ENCODE data around the gene PXN.
A peak's percentile ranks its signal among the peaks of the same experiment; 100 is the strongest.

Gene PXN

DNA sequence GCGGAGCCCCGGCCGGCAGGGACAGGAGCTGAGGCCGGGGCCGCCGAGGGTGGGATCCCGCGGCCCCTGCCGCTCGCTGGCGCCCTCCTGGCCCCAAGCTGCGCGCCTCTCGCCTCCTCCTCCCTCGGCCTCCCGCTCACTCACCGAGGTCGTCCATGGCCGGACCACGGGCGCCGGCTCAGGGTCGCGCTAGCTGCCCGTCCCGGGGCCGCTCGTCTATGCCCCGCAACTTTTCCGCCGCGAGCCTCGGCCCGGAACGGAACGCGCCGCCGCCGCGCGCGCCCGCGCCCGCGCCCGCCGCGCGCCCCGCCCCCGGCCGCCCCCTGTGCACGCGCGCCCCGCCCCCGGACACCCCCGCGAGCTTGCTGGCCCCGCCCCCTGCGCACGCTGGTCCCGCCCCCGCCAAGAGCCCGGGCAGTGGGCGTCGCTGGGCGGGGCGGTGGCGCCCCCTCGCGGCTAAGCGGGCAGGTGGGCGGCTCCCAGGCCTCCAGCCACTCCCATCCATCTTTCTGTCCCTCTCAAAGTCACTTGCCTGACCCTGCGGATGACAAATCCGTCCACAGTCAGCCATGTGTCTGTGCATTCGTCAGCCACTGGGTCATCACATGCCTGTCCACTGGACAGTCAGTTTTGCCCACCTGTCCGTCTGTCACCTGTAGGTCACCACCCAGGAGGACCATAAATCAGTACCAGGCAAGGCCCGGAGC is at the start of gene PXN:
PXN (minus strand) TSS at position 258 of the 707 bp plus-strand sequence; CDS start at position 157, 101 bp downstream.
- peak; percentile 91 for DNase-seq

DNA sequence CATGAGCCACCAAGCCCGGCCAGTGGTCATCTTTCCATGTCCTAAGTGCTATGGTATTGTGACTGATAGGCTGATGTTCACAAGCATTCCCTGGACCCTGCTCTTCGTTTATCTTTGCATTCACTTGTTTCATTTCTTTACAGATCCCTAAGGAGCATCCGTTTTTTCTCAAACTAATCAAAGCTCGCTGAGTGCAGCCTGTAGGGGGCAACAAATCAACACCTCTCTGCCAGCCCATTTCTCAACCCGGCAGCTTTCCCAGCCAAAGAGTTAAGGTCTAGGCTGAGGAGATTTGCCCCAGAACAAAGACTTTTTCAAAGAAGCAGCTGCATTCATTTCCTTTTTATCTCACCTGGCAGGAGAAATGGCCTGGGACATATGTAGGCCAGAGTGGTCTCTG is 48.7 kb upstream of the PXN start:
- no peak for DNase-seq

DNA sequence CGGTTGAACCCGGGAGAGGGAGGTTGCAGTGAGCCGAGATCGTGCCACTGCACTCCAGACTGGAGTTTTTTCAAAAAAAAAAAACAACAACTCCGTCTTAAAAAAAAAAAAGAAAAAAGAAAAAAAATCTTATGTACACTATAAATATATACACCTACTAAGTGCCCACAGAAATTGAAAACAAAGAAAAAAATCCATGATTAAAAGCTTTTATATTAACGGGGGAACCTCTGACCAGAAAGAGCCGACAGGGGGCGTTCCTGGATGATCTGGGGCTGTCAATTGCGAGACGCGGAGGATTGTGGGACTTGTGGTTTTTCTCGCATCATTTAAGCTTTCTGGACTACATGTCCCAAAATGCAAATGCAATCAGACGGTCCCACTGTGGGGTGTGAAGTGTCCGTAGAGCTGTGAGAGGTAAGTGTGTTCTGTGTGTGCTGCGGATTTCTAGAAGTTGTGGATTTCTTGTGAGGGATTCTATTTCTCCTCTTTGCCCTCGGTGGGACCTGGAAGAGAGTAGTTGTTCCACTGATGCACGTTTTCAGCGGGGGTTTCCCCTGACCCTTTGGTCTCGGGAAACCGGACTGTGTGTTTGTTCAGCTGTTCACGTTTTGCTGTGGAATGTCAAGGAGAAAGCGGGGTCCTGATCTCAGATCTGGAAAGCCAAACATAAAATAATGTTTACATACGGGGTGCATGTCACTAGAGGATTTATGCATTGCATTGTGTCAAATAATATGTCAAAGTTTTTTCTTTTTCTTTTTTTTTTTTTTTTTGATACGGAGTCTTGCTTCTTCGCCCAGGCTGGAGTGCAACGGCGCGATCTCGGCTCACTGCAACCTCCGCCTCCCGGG is 36.7 kb upstream of the PXN start, which contains the start of gene SIRT4:
SIRT4 (plus strand) TSS at position 360 of the 854 bp plus-strand sequence. CDS start 1,241 bp downstream, outside the sequence.
- peak; percentile 95 for DNase-seq

DNA sequence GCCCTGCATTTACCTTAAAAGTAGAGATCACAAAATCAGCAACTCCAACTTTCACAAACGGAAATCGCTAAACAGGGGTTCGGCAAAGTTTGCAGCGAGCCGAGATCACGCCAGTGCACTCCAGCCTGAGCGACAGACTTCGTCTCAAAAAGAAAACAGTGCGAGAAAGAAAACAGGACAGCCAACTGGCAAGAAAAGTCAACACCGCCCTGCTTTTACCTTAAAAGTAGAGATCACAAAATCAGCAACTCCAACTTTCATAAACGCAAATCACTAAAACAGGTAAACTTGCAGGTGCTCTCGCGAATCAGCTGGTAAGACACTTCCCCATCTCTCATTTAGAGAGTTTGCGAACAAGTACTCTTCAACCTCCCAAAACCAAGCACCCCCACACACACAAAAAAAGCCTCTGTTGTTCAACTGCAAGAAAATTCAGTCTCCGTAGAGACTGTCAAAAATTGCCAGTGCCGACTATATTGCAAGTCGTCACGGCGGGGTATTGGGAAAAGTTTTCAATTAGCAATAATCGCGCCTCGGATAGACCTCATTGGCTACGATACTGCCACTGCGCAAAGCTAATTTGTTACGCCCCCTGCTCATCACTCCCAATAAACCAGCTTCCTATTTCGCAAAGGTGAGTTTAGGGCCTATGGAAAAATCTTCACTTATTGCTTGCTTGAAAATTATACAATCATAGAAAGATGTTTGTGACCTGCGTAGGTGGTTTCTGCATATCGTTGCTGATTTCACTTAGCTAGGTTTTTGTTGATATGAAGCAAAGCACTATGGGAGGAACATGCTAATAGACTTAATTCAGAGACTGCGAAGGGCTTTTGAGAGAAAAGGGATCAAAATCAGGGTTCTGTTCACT is 27.4 kb upstream of the PXN start, which contains the start of gene RNU4-1:
RNU4-1 (minus strand) TSS at position 577 of the 871 bp plus-strand sequence.
- peak; percentile 94 for DNase-seq

DNA sequence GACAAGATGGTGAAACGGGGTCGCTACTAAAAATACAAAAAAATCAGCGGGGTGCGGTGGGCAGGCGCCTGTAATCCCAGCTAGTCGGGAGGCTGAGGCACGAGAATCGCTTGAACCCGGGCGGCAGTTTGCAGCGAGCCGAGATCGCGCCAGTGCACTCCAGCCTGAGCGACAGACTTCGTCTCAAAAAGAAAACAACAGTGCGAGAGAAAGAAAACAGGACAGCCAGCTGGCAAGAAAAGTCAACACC is 26.8 kb upstream of the PXN start:
- no peak for DNase-seq

DNA sequence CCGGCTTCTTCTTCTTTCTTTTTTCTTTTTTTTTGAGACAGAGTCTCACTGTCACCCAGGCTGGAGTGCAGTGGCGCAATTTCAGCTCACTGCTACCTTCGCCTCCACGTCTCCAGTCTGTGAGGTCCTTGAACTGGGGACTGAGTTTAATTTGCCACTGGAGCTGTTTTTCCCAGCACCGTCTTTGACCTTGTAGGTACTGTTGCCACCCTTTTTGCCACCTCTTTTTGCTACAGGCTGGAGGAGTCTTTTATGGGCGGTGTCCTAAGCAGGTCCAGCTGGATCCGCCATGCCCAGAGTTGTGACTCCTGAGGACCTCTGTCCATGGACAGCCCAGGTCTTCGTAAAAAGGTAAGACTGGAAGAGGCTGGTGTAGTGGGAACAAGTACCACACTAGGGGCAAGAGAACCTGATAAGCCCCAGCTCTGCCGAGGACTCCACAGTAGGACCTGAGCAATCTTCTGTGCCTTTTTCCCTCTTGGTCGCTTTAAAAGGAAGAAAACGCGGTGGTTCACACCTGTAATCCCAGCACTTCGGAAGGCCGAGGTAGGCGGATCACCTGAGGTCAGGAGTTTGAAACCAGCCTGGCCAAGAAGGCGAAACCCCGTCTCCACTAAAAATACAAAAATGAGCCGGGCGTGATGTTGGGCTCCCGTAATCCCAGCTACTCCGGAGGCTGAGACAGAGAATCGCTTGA is 25.2 kb upstream of the PXN start:
- DNase-seq: peak; percentile 45

DNA sequence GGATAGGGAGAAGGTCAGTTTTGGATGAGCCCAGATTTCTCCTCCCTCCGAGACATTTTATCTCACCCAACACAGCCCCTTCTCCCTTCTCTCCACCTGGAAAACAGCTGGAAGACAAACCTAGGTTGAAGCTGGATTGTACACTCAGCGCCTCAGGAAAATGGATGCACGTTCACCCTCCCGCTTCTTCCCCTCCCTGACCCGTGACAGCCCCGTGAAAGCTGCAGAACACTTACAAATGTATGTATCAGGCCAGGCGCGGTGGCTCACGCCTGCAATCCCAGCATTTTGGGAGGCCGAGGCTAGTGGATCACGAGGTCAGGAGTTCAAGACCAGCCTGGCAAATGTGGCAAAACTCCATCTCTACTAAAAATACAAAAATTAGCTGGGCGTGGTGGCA is 22.0 kb upstream of the PXN start:
- no peak for DNase-seq

DNA sequence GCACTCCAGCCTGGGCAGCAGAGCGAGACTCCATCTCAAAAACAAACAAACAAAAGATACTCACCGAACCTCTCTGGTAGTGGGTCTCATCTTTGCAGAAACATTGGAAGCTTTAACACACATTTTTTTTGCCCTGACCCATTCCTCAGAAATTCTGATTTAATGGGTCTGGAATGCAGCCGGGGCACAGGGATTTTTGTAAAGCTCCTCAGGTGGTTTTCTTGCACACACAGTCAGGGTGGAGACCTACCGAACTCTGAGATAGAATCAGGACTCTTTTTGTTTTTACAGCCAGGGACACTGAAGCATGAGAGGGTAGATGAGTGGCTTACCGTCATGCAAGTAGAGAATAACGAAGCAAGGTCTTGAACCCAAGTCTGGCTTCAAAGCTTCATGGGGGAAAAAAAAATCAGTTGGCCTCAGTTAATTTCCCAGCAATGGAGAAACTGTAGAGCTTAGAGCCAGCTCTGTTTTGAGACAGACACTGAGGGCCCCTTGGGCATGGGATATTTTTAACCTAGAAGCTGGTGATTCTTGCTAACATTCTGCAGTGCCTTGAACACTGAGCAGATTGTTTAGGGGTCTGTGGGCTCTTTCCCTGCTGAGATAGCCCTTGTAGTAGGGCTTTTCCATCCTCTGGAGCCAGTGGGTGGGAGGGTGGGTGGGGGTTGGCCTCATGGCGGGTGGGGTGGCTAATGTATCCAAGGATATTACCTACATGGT is 21.4 kb upstream of the PXN start:
- no peak for DNase-seq

DNA sequence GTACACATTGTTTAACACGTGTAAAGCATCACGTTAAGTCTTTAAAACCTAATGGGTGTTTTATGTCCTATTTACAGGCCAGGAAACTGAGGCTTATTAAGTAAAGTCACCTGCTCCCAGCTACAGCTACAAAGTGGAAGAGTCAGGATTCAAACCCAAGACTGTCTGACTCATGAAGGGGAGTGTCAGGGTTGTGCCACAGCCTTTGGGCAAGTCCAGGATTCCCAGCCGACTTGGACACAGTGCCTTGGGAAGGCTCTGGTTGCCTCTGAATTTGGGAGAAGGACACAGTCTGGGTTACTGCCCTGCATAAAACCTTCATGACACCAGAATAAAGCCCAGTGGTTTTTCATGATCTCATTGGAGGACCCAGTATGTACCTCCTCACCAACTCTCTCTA is 18.9 kb upstream of the PXN start:
- DNase-seq: no peak

DNA sequence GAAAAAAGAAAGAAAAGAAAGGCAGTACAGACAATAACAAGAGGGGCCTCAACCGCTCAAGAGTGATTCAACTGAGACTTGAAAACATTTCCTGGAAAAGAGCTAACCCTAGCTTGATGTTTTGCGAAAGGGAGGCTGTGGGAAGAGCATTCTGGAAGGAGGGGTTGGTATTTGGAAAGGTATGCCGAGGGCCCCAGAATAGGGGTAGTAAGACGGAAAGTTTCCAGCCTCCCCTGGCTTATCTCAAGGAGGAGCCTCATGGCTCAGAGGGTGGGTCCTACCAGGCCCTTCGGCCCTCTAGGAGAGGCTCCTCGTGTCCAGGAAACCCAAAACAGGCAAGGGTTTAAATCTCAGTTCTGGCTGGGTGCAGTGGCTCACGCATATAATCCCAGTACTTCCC is 17.8 kb upstream of the PXN start:
- DNase-seq: no peak

DNA sequence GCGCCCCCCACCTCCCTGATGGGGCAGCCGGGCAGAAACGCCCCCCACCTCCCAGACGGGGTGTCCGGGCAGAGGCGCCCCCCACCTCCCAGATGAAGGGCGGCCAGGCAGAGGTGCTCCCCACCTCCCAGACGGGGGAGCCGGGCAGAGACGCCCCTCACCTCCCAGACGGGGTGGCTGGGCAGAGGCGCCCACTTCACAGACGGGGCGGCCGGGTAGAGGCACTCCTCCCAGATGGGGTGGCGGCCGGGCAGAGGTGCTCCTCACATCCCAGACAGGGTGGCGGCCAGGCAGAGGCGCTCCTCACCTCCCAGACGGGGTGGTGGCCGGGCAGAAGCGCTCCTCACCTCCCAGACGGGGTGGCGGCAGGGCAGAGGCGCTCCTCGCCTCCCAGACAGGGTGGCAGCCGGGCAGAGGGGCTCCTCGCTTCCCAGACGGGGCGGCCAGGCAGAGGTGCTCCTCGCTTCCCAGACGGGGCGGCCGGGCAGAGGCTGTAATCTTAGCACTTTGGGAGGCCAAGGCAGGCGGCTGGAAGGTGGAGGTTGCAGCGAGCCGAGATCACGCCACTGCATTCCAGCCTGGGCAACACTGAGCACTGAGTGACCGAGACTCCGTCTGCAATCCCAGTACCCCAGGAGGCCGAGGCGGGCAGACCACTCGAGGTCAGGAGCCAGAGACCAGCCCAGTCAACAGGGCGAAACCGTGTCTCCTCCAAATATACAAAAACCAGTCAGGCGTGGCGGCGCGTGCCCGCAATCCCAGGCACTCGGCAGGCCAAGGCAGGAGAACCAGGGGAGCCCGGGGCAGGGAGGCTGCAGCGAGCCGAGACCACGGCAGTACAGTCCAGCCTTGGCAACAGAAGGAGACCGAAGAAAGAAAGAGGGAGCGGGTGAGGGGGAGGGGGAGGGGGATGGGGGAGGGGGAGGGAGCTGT is 12.9 kb upstream of the PXN start:
- DNase-seq: no peak

DNA sequence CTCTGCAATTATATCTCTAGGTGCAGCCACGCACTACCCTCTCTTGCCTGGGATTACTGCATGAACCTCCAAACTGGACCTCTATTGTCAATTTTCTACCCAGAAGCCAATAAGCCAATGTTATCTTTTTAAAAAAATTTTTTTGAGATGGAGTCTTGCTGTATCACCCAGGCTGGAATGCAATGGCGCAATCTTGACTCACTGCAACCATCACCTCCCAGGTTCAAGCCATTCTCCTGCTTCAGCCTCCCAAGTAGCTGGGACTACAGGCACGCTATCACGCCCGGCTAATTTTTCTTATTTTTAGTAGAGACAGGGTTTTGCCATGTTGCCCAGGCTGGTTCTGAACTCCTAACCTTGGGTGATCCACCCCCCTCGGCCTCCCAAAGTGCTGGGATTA is 11.2 kb upstream of the PXN start:
- no peak for DNase-seq

DNA sequence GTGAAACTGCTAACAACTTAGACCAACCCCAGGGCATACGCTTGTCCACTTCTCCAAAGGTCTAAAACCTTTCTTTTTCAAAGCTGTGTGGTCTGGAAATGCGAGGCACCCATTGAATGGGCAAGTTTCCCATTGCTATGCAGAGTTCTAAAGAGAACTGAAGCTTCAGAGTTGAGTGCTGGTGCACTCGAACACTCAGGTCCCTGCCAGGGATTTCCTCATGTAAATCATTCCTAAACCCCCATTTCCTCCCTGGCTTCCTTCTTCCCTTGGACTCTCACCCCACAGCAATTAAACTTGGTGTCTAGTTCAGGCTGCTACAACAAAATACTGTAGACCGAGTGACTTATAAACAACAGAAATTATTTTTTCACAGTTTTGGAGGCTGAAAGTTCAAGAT is 2.2 kb upstream of the PXN start:
- DNase-seq: no peak

DNA sequence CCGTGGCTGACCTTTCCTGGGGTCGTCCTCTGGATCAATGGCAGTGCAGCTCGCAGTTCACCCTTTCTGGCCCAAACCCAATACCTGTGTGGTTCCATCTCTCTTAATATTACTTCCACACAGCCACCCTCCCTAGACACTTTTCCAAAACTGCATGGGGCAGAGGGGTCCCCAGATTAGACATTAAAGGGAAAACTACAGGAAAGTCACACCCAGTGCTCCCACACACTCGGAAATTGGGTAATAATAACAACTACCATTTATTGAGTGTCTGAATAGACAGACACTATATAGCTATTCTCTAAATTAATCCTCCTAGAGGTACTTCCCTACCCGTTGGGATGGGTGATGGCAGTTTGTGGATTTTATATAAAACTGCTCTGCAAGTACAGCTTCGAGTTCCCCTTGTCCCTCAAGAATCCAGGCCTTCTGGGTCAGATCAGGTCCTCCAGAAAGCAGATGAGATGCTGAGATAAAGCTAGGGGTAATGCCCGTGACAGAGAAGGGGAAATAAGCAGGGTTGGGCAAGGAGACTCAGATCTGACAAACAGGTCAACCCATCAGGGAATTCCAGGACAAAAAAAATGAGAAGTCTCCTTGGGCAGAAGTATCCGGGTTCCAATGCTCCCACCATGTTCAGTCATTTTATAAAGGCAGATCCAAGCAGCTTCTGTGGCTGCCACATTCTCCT is 795 bp upstream of the PXN start:
- peak; percentile 45 for DNase-seq

DNA sequence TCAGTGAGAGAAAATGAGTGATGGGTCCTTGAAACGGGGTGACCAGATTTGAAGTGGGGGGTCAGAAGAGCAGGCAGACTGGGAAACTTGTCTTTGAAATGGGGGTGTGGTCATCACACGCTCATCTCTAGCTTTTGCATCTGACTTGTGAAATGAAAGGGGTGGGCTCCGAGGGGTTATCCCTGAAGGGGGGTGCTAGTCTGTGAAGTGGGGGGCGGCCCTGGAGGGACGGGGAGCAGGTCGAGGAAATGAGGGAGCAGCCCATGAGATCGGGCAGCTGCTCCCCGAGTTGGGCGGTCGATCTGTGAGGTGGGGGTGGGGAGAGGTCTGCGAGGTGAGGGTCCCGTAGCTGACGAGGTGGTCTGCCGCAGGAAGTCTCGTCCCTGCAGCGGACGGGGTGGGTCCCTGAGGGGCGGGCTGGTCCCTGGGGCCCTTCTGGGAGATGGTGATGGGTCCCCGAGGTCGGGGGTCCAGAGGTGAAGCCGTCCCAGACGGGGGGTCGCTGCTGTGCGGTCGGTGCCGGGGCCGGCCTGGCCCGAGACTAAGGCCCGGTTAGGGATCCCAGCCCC is 542 bp downstream of the PXN start:
- no peak for DNase-seq

DNA sequence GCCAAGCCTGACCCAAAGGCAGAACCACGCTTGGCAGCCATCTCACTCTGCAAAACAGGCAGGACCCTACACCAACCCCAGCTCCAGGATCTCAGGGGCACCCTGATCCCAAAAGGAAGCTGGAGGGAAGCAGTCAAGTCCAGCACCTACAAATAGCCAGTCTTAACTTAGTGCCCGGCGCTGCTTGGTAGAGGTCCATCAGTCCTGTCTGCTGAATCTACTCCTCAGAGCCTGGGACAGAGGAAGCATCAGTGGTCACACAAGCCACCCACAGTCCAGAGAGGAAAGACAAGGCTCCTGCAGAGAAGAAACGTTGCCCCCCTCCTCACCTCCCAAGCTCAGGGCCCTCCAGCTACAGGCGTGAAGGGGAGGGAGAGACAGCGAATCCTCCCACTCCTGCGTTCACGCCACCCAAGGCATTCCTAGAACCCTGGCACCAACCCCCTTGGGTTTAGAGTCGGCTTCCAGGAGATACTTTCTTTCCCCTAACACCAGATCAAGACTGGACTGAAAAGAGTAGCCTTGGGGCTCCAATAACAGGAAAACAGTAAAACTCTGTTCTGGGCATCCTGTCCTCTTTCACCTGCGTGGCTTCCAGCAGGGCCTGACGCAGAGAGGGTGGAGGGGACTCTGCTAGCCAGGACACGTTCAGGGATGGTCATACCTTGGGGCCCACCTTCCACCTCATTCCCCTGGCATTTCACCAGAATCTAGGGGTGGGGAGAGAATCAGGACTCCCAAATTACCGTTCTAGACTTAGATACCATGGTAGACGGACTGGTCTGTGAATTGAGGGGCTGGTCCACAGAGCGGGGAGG is 1.2 kb downstream of the PXN start:
- DNase-seq: no peak

DNA sequence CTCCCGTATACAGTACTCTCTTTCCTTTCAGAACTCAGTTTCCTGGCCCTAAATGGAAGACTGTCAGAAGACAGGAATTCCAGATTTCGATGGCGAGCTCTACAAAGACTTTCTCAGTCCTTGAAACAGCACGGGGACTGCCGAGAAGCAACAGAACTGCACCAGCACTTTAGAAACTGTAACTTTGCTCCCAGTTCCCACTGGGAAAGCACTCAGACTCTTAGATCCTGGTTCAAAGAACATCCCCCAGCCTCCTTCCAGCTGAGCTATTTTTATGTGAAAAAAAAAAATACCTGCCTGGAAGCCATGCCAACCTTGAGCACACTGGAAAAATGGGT is 1.8 kb downstream of the PXN start:
- DNase-seq: no peak

DNA sequence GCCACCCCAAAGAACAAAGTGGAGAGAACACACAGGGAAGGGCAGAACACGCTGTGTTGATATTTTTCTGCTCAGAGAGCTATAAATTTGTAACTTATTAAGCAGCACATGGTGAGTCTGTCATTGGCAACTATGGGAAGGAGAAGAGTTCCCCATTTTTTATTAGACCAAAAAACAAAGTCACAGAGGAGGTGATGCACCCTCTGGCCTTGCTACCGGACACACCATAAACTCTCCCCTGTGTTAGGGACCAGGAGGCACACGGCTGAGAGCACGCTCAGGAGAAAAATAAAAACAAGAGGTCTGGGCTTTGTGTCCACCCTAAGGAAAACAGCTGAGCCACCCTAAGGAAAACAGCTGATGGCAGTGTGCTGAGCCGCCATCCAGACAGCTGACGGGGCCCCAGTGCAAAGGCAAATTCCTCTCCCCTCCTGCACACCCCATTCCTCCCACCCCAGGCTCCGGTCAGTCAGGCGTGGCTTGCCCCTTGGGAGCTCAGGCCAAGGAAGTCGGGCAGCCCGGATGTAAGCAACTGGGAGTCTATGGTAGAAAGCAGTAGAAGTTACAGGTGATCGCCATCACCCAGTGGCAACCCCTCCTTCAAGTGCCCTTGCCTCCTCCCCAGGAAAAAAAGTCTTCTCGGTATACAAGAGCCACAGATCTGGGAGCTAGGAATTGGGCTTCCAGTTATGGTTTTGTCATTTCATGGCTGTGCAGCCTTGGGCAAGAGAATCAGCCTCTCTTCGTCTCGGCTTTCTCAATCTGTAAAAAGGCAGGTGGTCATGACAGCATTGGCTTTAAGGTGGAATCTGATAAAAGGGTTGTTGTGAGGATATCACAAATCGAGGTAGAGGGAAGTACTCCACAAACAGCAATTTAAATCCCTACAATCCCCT is 2.4 kb downstream of the PXN start:
- DNase-seq: peak; percentile 52
